ENCODE results near the gene RORB.
"Not testable (repeated sequence)": the region's sequence is repeated elsewhere in the genome, so short reads cannot be mapped to it uniquely, and the experiment has no call there.

RORB gene

DNA sequence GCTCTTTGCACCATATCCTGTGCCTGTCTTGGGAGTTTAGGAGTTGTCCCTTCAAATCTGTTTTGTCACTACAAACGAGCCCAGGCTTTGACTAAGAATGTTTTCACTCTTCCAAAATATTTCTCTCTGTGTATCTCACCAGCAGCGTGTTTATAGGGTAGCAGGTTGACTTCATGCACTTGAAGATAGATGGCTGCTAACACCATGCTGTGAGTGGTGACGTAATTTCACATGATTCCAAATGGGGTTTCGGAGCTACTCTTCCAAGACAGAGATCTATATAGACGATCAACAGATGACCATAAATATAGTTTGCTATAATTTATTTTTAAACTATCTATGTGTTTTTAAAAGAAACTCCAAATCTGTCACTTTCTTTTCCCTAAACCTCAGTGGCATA, 30.6 kb downstream of the RORB start:
- TF ChIP-seq, protein P1, sequence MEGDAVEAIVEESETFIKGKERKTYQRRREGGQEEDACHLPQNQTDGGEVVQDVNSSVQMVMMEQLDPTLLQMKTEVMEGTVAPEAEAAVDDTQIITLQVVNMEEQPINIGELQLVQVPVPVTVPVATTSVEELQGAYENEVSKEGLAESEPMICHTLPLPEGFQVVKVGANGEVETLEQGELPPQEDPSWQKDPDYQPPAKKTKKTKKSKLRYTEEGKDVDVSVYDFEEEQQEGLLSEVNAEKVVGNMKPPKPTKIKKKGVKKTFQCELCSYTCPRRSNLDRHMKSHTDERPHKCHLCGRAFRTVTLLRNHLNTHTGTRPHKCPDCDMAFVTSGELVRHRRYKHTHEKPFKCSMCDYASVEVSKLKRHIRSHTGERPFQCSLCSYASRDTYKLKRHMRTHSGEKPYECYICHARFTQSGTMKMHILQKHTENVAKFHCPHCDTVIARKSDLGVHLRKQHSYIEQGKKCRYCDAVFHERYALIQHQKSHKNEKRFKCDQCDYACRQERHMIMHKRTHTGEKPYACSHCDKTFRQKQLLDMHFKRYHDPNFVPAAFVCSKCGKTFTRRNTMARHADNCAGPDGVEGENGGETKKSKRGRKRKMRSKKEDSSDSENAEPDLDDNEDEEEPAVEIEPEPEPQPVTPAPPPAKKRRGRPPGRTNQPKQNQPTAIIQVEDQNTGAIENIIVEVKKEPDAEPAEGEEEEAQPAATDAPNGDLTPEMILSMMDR (conservative IDR thresholded peaks at IDR 0.05; ENCODE audit: low read depth, low read length) = no peak
- no peak for DNase-seq (ENCODE audit: low read depth)
- no peak overlapping the region for H3K4me3 ChIP-seq (ENCODE audit: low read depth, low read length)

DNA sequence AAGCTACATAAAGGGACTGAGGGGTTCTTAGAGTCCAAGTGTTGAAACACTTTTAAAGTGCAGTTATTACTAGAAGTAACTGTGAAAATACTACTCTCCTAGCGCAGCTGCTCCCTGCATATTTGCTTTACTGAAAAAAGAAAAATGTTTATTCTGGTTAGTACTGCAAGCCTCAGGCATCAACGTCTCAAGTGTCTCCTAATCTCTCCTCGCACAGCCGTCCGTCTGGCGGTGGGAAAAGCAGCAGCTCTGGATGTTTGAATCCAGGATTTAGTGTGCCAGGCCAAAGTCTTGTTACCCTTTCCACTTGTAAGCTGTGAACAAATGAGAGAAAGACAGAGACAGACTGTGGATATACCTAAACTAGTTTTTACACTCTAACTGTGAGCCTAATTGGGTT, 31.1 kb downstream of the RORB start:
- TF ChIP-seq, protein P1 (conservative IDR thresholded peaks at IDR 0.05; ENCODE audit: low read depth, low read length) = no peak
- no peak for DNase-seq (ENCODE audit: low read depth)
- H3K4me3 ChIP-seq (ENCODE audit: low read depth, low read length) = no peak overlapping the region

DNA sequence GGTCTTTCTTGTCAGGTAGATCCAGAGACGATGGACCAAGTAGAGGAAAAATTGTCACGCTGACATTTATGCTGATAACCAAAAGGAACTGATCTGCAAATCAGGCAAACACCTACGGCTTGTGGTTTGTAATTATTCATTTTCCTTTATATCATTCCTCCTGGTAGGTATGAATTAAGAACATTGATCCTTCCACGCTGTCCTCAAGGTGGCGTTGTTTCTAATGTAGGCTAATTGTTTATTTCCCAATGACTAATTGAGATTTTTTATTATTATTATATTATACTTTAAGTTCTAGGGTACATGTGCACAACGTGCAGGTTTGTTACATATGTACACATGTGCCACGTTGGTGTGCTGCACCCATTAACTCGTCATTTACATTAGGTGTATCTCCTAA, 33.3 kb downstream of the RORB start:
- not testable (repeated sequence) for H3K4me3 ChIP-seq (ENCODE audit: low read depth, low read length); DNase-seq (ENCODE audit: low read depth)

DNA sequence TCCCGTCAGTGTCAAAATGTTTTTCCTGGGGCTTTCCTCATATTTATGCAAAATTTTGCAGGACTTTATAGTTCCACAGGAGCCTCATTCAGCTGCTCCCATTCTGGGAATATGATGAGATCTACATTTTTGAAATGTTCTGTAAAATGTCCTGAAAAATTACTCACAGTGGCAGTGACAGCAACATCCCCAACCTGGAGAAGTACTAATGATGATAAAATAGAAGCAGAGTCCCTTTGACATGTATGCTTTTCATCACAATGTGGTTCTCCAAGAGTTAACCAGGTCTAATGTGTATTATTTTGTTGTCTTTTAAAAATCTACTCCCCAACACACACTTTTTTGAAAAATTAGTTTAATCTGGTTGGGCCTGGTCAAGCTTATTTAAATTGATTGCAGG, 36.1 kb downstream of the RORB start:
- DNase-seq (ENCODE audit: low read depth) = no peak

DNA sequence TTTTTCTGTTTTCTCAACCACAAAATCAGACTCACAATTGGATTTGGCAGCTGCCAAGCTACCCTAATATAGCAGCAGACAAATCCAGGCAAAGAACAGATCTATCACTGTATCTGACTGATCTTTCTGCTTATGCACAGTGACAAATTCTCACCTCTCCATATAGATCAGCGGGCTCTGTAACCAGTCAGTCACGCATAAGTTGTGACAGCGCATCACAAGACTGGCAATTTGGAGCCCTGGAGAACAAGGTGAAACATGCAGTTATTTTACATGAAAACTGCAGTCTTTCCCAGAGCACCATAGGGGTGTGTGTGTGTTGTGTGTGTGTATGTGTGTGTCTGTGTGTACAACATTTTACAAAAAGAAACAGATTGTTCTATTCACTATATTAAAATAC, 37.7 kb downstream of the RORB start:
- TF ChIP-seq, protein P1 (conservative IDR thresholded peaks at IDR 0.05; ENCODE audit: low read depth, low read length) = no peak
- no peak for DNase-seq (ENCODE audit: low read depth)
- no peak overlapping the region for H3K4me3 ChIP-seq (ENCODE audit: low read depth, low read length)

More for the DNA sequence above, 36.1 kb downstream of the RORB start:
- TF ChIP-seq, protein P1 (conservative IDR thresholded peaks at IDR 0.05; ENCODE audit: low read depth, low read length) = no peak
- H3K4me3 ChIP-seq (ENCODE audit: low read depth, low read length) = no peak overlapping the region

DNA sequence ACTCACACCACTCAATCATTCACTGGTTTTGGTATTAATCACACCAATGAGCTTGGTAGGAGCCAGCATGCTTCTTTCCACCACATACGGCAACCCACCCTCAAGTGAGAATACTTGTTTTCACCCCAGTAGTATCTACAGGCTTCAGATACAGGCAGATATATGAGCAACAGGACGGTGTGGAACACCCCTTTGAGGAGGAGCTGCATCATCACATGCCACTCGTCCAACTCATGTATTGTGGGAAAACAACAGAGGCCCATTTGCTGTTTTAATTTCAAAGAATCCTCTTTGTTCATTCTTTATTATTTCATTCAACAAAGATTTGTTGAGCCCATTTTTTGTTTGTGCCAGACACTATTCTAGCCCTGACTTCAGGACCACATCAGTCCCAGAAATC, 46.0 kb downstream of the RORB start:
- no peak overlapping the region for H3K4me3 ChIP-seq (ENCODE audit: low read depth, low read length)
- TF ChIP-seq, protein P1 (conservative IDR thresholded peaks at IDR 0.05; ENCODE audit: low read depth, low read length) = no peak
- DNase-seq (ENCODE audit: low read depth) = no peak

DNA sequence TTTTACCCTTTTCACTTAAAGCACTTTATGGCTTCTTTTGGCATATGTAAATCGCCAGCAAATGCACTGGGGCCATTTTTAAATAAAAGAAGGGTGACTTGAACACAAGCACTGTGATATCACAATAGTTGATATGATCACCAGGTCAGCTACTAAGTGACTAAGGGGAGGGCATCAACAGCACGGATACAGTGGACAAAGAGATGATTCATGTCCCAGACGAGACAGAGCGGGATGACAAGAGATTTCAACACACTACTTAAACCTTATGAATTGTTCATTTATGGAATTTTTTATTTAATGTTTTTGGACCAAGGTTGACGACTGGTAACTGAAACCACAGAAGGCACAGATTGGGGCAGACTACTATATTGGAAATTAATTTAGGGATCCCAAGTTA, 54.1 kb downstream of the RORB start:
- no peak for DNase-seq (ENCODE audit: low read depth)
- no peak overlapping the region for H3K4me3 ChIP-seq (ENCODE audit: low read depth, low read length)
- TF ChIP-seq, protein P1 (conservative IDR thresholded peaks at IDR 0.05; ENCODE audit: low read depth, low read length) = no peak

Measured in choroid plexus epithelial cell (primary cell).